H1 (cell line): Measurements from ENCODE around the gene L2HGDH. TPM values are rescaled to one million over a fixed set of nuclear protein-coding genes. Genes with fewer than 3 reads are reported as not detected.

Experiments used
- CTCF ChIA-PET: fragments of 300-600 bp; sonication (Branson Sonifier 250); formaldehyde crosslinking; loops from one replicate; lab custom pipeline; 2021; ENCODE audit not compliant: partially characterized antibody; lab: Charles Lee
- POLR2A ChIA-PET: fragments of 300-600 bp; sonication (Branson Sonifier 250); formaldehyde crosslinking; loops from one replicate; lab custom pipeline; 2021; ENCODE audit warnings: inconsistent platforms; ENCODE audit not compliant: partially characterized antibody; lab: Charles Lee
- DNase-seq, 2 experiments: peaks; one replicate each; pipeline versions ENCODE4 v3.0.0 to v3.0.0-alpha.2; 2010 to 2022; ENCODE audit warnings: low spot score in 2 of 2, low read depth in 1 of 2, mixed read lengths in 1 of 2
- FAIRE-seq: peaks from 2 replicates; lab custom pipeline; 2011; peaks lifted over from hg19 to GRCh38; lab: Jason Lieb, UNC
- H2AFZ ChIP-seq: 2 replicates; pipeline ENCODE4 v1.8.1; 2012; ENCODE audit warnings: low read length, inconsistent platforms
- H2AK5ac ChIP-seq: 2 replicates; pipeline ENCODE4 v1.6.1; 2013; ENCODE audit warnings: low read depth, low read length
- H2BK120ac ChIP-seq: replicated peaks from 2 replicates; pipeline ENCODE3; 2013; ENCODE audit warnings: low read depth, low read length, inconsistent platforms
- H2BK12ac ChIP-seq: 2 replicates; pipeline ENCODE4 v1.6.1; 2013; ENCODE audit warnings: low read depth, low read length
- H2BK15ac ChIP-seq: 2 replicates; pipeline ENCODE4 v1.6.1; 2013; ENCODE audit warnings: low read length
- H2BK20ac ChIP-seq: 2 replicates; pipeline ENCODE4 v1.6.1; 2013; ENCODE audit warnings: low read length
- H2BK5ac ChIP-seq: 2 replicates; pipeline ENCODE4 v1.6.1; 2013; ENCODE audit warnings: low read depth, low read length
- H3K14ac ChIP-seq: 2 replicates; pipeline ENCODE4 v1.6.1; 2013; ENCODE audit warnings: inconsistent platforms; ENCODE audit not compliant: insufficient read length
- H3K18ac ChIP-seq: 2 replicates; pipeline ENCODE4 v1.6.1; 2013; ENCODE audit warnings: low read length; ENCODE audit errors: extremely low read depth
- H3K23ac ChIP-seq: 2 replicates; pipeline ENCODE4 v1.6.1; 2013; ENCODE audit warnings: inconsistent platforms; ENCODE audit not compliant: insufficient read length
- H3K23me2 ChIP-seq: 2 replicates; pipeline ENCODE4 v1.6.1; 2013; ENCODE audit warnings: low read depth, low read length
- H3K27ac ChIP-seq: 2 replicates; pipeline ENCODE4 v1.6.1; 2011; ENCODE audit warnings: low read depth, low read length, inconsistent platforms
- H3K27me3 ChIP-seq, 4 experiments: replicated peaks in 1 of 4; 1 replicate in 1 of 4; 2 replicates in 3 of 4; pipeline versions ENCODE4 v1.6.1 to v1.8.1; 2011 to 2013; ENCODE audit warnings: low read length in 3 of 4, mild to moderate bottlenecking in 3 of 4, inconsistent platforms in 2 of 4, mixed read lengths in 2 of 4, moderate library complexity in 1 of 4; ENCODE audit not compliant: control insufficient read depth in 3 of 4, insufficient read depth in 3 of 4; ENCODE audit errors: extremely low read depth in 1 of 4
- H3K36me3 ChIP-seq, 4 experiments: 2 replicates each; pipeline versions ENCODE4 v1.6.1 to v1.8.1; 2011 to 2013; ENCODE audit warnings: mild to moderate bottlenecking in 4 of 4, low read length in 3 of 4, moderate library complexity in 2 of 4, control low read depth in 1 of 4, inconsistent platforms in 1 of 4; ENCODE audit not compliant: insufficient read depth in 4 of 4, control insufficient read depth in 2 of 4
- H3K4ac ChIP-seq: replicated peaks from 2 replicates; pipeline ENCODE3; 2013; ENCODE audit warnings: low read length, low read depth, mixed read lengths, inconsistent platforms; ENCODE audit not compliant: insufficient read length
- H3K4me1 ChIP-seq, 4 experiments: replicated peaks in 1 of 4; 1 replicate in 1 of 4; 2 replicates in 3 of 4; pipeline versions ENCODE4 v1.6.1 to v1.8.1; 2011 to 2013; ENCODE audit warnings: low read length in 3 of 4, inconsistent platforms in 2 of 4, mixed read lengths in 1 of 4; ENCODE audit not compliant: insufficient read depth in 4 of 4, control insufficient read depth in 3 of 4
- H3K4me2 ChIP-seq, 2 experiments: 2 replicates each; pipeline versions ENCODE4 v1.6.1 to v1.8.1; 2011 to 2013; ENCODE audit warnings: low read depth in 2 of 2, low read length in 2 of 2, control low read depth in 1 of 2, inconsistent platforms in 1 of 2, mild to moderate bottlenecking in 1 of 2; ENCODE audit not compliant: insufficient read depth in 1 of 2
- H3K4me3 ChIP-seq, 4 experiments: fragments of 200-600, 300-600 bp in 1 of 4; sonication (generic), shearing (Covaris generic), sonication (Bioruptor Twin) in 1 of 4; 2 replicates each; pipeline versions ENCODE4 v1.5.1 to v1.8.1; 2011 to 2016; ENCODE audit warnings: low read length in 4 of 4, low read depth in 3 of 4, control low read depth in 2 of 4, inconsistent platforms in 2 of 4, mild to moderate bottlenecking in 2 of 4, mixed read lengths in 1 of 4, moderate library complexity in 1 of 4; ENCODE audit not compliant: insufficient read depth in 2 of 4; ENCODE audit errors: extremely low read depth in 1 of 4
- H3K56ac ChIP-seq: replicated peaks from 2 replicates; pipeline ENCODE3; 2013; ENCODE audit warnings: low read depth, mild to moderate bottlenecking, mixed read lengths, low read length, inconsistent platforms; ENCODE audit not compliant: insufficient read length
- H3K79me1 ChIP-seq: 2 replicates; pipeline ENCODE4 v1.6.1; 2013; ENCODE audit warnings: low read depth, low read length, control low read depth
- H3K79me2 ChIP-seq, 2 experiments: 2 replicates each; pipeline versions ENCODE4 v1.6.1 to v1.8.1; 2012 to 2013; ENCODE audit warnings: low read length in 2 of 2, mild to moderate bottlenecking in 2 of 2, inconsistent platforms in 1 of 2; ENCODE audit not compliant: insufficient read depth in 2 of 2, control insufficient read depth in 1 of 2
- H3K9ac ChIP-seq, 4 experiments: replicated peaks in 1 of 4; 1 replicate in 1 of 4; 2 replicates in 3 of 4; pipeline versions ENCODE4 v1.6.1 to v1.8.1; 2011 to 2013; ENCODE audit warnings: low read depth in 3 of 4, low read length in 3 of 4, control low read depth in 2 of 4, mild to moderate bottlenecking in 2 of 4, moderate library complexity in 2 of 4, inconsistent platforms in 1 of 4; ENCODE audit errors: extremely low read depth in 1 of 4
- H3K9me3 ChIP-seq, 2 experiments: 2 replicates each; pipeline versions ENCODE4 v1.6.1 to v1.8.1; 2012 to 2013; ENCODE audit warnings: mild to moderate bottlenecking in 2 of 2, moderate library complexity in 2 of 2, control low read depth in 1 of 2, inconsistent platforms in 1 of 2, low read depth in 1 of 2, low read length in 1 of 2, mixed read lengths in 1 of 2; ENCODE audit not compliant: insufficient read depth in 2 of 2
- H4K20me1 ChIP-seq, 2 experiments: replicated peaks in 1 of 2; 2 replicates each; pipeline versions ENCODE3 to v1.8.1; 2011 to 2013; ENCODE audit warnings: inconsistent platforms in 2 of 2, low read length in 2 of 2, mild to moderate bottlenecking in 1 of 2; ENCODE audit not compliant: insufficient read depth in 2 of 2, control insufficient read depth in 1 of 2
- H4K5ac ChIP-seq: 2 replicates; pipeline ENCODE4 v1.6.1; 2013; ENCODE audit warnings: low read length, low read depth, mixed read lengths, inconsistent platforms; ENCODE audit not compliant: insufficient read length
- H4K8ac ChIP-seq: 2 replicates; pipeline ENCODE4 v1.8.0; 2013; ENCODE audit warnings: mild to moderate bottlenecking, moderate library complexity, low read length, inconsistent platforms; ENCODE audit not compliant: insufficient read depth; ENCODE audit errors: extremely low read depth
- H4K91ac ChIP-seq: replicated peaks from 2 replicates; pipeline ENCODE3; 2013; ENCODE audit warnings: low read length, mixed read lengths, inconsistent platforms; ENCODE audit not compliant: insufficient read length
- EGR1 ChIP-seq: IDR thresholded peaks from 2 replicates; pipeline ENCODE4 v1.6.1; 2011; ENCODE audit warnings: low read depth, low read length, borderline replicate concordance
- EP300 ChIP-seq, 2 experiments: IDR thresholded peaks; 1 replicate in 1 of 2; 2 replicates in 1 of 2; pipeline ENCODE4 v1.6.1; 2011 to 2012; ENCODE audit warnings: low read depth in 2 of 2, low read length in 2 of 2, mild to moderate bottlenecking in 2 of 2, borderline replicate concordance in 1 of 2, inconsistent platforms in 1 of 2, moderate library complexity in 1 of 2
- GTF2F1 ChIP-seq: IDR thresholded peaks from 2 replicates; pipeline ENCODE4 v1.6.1; 2012; ENCODE audit warnings: low read depth, low read length, improper control_type of control experiment, borderline replicate concordance
- HDAC2 ChIP-seq, 2 experiments: fragments of 300-600 bp in 1 of 2; sonication (generic) in 1 of 2; IDR thresholded peaks; 2 replicates each; pipeline ENCODE4 v1.6.1; 2011 to 2012; ENCODE audit warnings: low read depth in 2 of 2, low read length in 2 of 2, mild to moderate bottlenecking in 2 of 2, moderate library complexity in 2 of 2, borderline replicate concordance in 1 of 2, inconsistent platforms in 1 of 2
- KDM1A ChIP-seq: fragments of 200-600, 300-600 bp; sonication (generic); IDR thresholded peaks from 2 replicates; pipeline ENCODE4 v1.7.1; 2016; ENCODE audit warnings: mild to moderate bottlenecking, low read length, borderline replicate concordance
- MAFK ChIP-seq: IDR thresholded peaks from 2 replicates; pipeline ENCODE4 v1.6.1; 2012; ENCODE audit warnings: low read depth, mild to moderate bottlenecking, improper control_type of control experiment, low read length
- NRF1 ChIP-seq: IDR thresholded peaks from 2 replicates; pipeline ENCODE4 v1.6.1; 2011; ENCODE audit warnings: mild to moderate bottlenecking, low read depth, low read length, improper control_type of control experiment
- POU5F1 ChIP-seq: IDR thresholded peaks from 2 replicates; pipeline ENCODE4 v1.6.1; 2011; ENCODE audit warnings: low read depth, mild to moderate bottlenecking, low read length, moderate library complexity
- RAD21 ChIP-seq, 2 experiments: IDR thresholded peaks in 1 of 2; conservative IDR thresholded peaks in 1 of 2; 2 replicates each; pipeline ENCODE4 v1.6.1; 2011; ENCODE audit warnings: low read depth in 2 of 2, low read length in 2 of 2, improper control_type of control experiment in 1 of 2, inconsistent platforms in 1 of 2, mild to moderate bottlenecking in 1 of 2, moderate library complexity in 1 of 2
- SP2 ChIP-seq: IDR thresholded peaks from 2 replicates; pipeline ENCODE4 v1.6.1; 2012; ENCODE audit warnings: mild to moderate bottlenecking, low read length, inconsistent platforms
- USF2 ChIP-seq: IDR thresholded peaks from 2 replicates; pipeline ENCODE4 v1.6.1; 2011; ENCODE audit warnings: low read length, improper control_type of control experiment
- WGBS, 2 experiments: shearing (Covaris generic) in 1 of 2; methylation state at CpG; one replicate each; pipeline versions ENCODE4 v1.1.6 to v1.1.7; 2013 to 2015; ENCODE audit warnings: low lambda C conversion rate in 2 of 2, mixed read lengths in 2 of 2, inconsistent platforms in 1 of 2, low coverage in 1 of 2, missing lambda C conversion rate in 1 of 2; ENCODE audit not compliant: insufficient replicate concordance in 2 of 2, insufficient coverage in 1 of 2, insufficient read length in 1 of 2; ENCODE audit errors: extremely low coverage in 1 of 2, missing lambda C conversion rate in 1 of 2; 5-methylcytosine and 5-hydroxymethylcytosine counted together
- polyA plus RNA-seq, 7 experiments: library from polyadenylated mRNA; depleted of rRNA in 3 of 7; stranded (reverse) in 5 of 7; unstranded in 2 of 7; fragments of >200 nt in 5 of 7; fragments of 200-250 nt in 2 of 7; gene quantifications; 1 replicate in 5 of 7; 2 replicates in 1 of 7; 4 replicates in 1 of 7; pipeline versions ENCODE4 v1.2.1 to v1.2.3, GENCODE V29; 2011 to 2013; ENCODE audit warnings: missing spikeins in 2 of 7, mixed read lengths in 2 of 7
- total RNA-seq: library from RNA; stranded (reverse); fragmentation: NEBNext Ultra II Directional; extraction: Animal tissue kit (Norgen Biotek cat#: 25700); gene quantifications from 2 replicates; pipeline ENCODE4 v1.2.1, GENCODE V29; 2021

The L2HGDH gene
- total and polyA plus RNA-seq, 2 of the 8 experiments (the other 6 are each of a cell fraction or from before 2014, with no cell fraction given), result 12.2 to 28.6 TPM

DNA sequence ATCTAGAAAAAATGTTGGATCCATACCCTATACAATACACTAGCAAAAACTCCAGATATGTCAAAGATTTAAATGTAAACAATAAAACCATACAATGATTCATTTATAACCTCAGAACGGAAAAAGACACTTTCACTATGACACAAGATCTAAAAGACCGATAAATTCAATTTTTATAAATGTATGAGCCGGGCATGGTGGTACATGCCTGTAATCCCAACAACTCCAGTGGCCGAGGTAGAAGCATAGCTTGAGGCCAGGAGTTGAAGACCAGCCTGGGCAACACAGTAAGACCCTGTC is 78.1 kb downstream of the L2HGDH start:
- H4K8ac ChIP-seq, result no peak overlapping the region
- H3K4ac ChIP-seq, result no peak overlapping the region
- H3K4me2 ChIP-seq, result no peak overlapping the region
- H2AFZ ChIP-seq, result no peak overlapping the region
- DNase-seq, result no peak
- H2BK120ac ChIP-seq, result no peak overlapping the region
- H3K23me2 ChIP-seq, result peaks cover 3% of the 10 kb centered on the region; the same call in 1 of the 2 replicates
- 77% methylated on average over 4 of the region's 4 CpGs; no CpG with 5 or more reads in 1 of the 2 experiments for WGBS, 2 experiments
- no peak overlapping the region for H3K4me3 ChIP-seq
- no peak overlapping the region for H2BK15ac ChIP-seq
- no peak overlapping the region for H2BK5ac ChIP-seq
- no peak overlapping the region for H3K14ac ChIP-seq
- no peak overlapping the region for H2BK12ac ChIP-seq
- H2AK5ac ChIP-seq, result no peak overlapping the region
- no peak overlapping the region for H3K56ac ChIP-seq
- no peak overlapping the region for H2BK20ac ChIP-seq
- no peak overlapping the region for H4K91ac ChIP-seq
- TF ChIP-seq GTF2F1 (no peak), KDM1A (no peak), USF2 (no peak), NRF1 (no peak), SP2 (no peak), RAD21 (IDR thresholded peaks at IDR 0.05 in 1 of 2, conservative IDR thresholded peaks at IDR 0.05 in 1 of 2; ENCODE audit: low read depth in 2 of 2, low read length in 2 of 2) (no peak), POU5F1 (no peak), HDAC2 (IDR thresholded peaks at IDR 0.05; ENCODE audit: borderline replicate concordance in 1 of 2, low read depth in 2 of 2, low read length in 2 of 2) (no peak), EP300 (IDR thresholded peaks at IDR 0.05; ENCODE audit: borderline replicate concordance in 1 of 2, low read depth in 2 of 2, low read length in 2 of 2) (no peak), EGR1 (no peak), MAFK (no peak)
- TF ChIP-seq, all 59 proteins: peak for 0
- no peak overlapping the region for H3K23ac ChIP-seq
- FAIRE-seq, result no peak
- H3K9ac ChIP-seq, result no peak overlapping the region
- peaks cover 0 to 5% (median 0%) of the 10 kb centered on the region in 4 experiments; a peak in 2 of 7 replicates for H3K27me3 ChIP-seq
- H3K18ac ChIP-seq, result no peak overlapping the region
- H3K27ac ChIP-seq, result no peak overlapping the region
- no peak overlapping the region for H4K5ac ChIP-seq
- H3K36me3 ChIP-seq, result no peaks in the 10 kb centered on the region
- H4K20me1 ChIP-seq, result no peaks in the 10 kb centered on the region
- H3K9me3 ChIP-seq, result no peaks in the 10 kb centered on the region
- CTCF ChIA-PET, result no interaction called here
- POLR2A ChIA-PET, result interaction anchor here (1.9 kb wide), 1 partner anchor 9 kb away, joined by 4 read pairs; no protein-coding TSS in a partner anchor
- H3K79me2 ChIP-seq, result peaks cover 0 to 16% of the 10 kb centered on the region in 2 experiments; a peak in 3 of 4 replicates
- no peaks in the 10 kb centered on the region; a peak in 1 of 7 replicates for H3K4me1 ChIP-seq
- no peaks in the 10 kb centered on the region for H3K79me1 ChIP-seq
